Smooth muscle cell (in vitro differentiated cells): ENCODE measurements around the gene TXNDC17. TPM values are rescaled to one million over a fixed set of nuclear protein-coding genes. Genes with fewer than 3 reads are reported as not detected.

Experiments used
- DNase-seq: peaks from one replicate; lab custom pipeline; 2025; ENCODE audit not compliant: unreplicated experiment; lab: John Stamatoyannopoulos, UW
- H2AFZ ChIP-seq: fragments of 200-600 bp; sonication (generic); 2 replicates; pipeline ENCODE4 v1.6.0; 2016; ENCODE audit warnings: antibody characterized with exemption, low read depth, mild to moderate bottlenecking
- H3F3A ChIP-seq: fragments of 200-600 bp; sonication (generic); 2 replicates; pipeline ENCODE4 v1.6.0; 2017; ENCODE audit warnings: antibody characterized with exemption, low read depth
- H3K27ac ChIP-seq: fragments of 200-600 bp; sonication (generic); 2 replicates; pipeline ENCODE4 v1.5.1; 2016; ENCODE audit warnings: low read depth, mild to moderate bottlenecking
- H3K27me3 ChIP-seq: fragments of 200-600 bp; sonication (generic); 2 replicates; pipeline ENCODE4 v1.6.1; 2016; ENCODE audit warnings: low read depth, mild to moderate bottlenecking
- H3K36me3 ChIP-seq: fragments of 200-600 bp; sonication (generic); 2 replicates; pipeline ENCODE4 v1.5.1; 2016; ENCODE audit warnings: low read depth
- H3K4me1 ChIP-seq: fragments of 200-600 bp; sonication (generic); 2 replicates; pipeline ENCODE4 v1.5.1; 2016; ENCODE audit warnings: low read depth
- H3K4me2 ChIP-seq: fragments of 200-600 bp; sonication (generic); 2 replicates; pipeline ENCODE4 v1.6.0; 2016; ENCODE audit warnings: mild to moderate bottlenecking
- H3K4me3 ChIP-seq: fragments of 200-600 bp; sonication (generic); 2 replicates; pipeline ENCODE4 v1.5.1; 2016; ENCODE audit warnings: mild to moderate bottlenecking
- H3K79me2 ChIP-seq: fragments of 200-600 bp; sonication (generic); 2 replicates; pipeline ENCODE4 v1.6.0; 2016; ENCODE audit warnings: low read depth, mild to moderate bottlenecking
- H3K9ac ChIP-seq: fragments of 200-600 bp; sonication (generic); 2 replicates; pipeline ENCODE4 v1.6.0; 2016; ENCODE audit warnings: low read depth
- H3K9me3 ChIP-seq: fragments of 200-600 bp; sonication (generic); replicated peaks from 2 replicates; pipeline ENCODE4 v1.5.1; 2016; ENCODE audit warnings: low read depth
- H4K20me1 ChIP-seq: fragments of 200-600 bp; sonication (generic); 2 replicates; pipeline ENCODE4 v1.6.0; 2016; ENCODE audit warnings: low read depth
- CTCF ChIP-seq: fragments of 200-600 bp; sonication (generic); IDR thresholded peaks from 2 replicates; pipeline ENCODE4 v1.5.1; 2017; ENCODE audit warnings: borderline replicate concordance, mild to moderate bottlenecking, antibody characterized with exemption; ENCODE audit not compliant: insufficient read depth, poor library complexity, severe bottlenecking
- WGBS: methylation state at CpG from one replicate; pipeline ENCODE4 v1.1.7; 2016; ENCODE audit warnings: low lambda C conversion rate; 5-methylcytosine and 5-hydroxymethylcytosine counted together
- polyA plus RNA-seq: library from polyadenylated mRNA; unstranded; fragments of >200 nt; fragmentation: Nextera tagmentation; extraction: Ambion mirVana; gene quantifications from 2 replicates; pipeline ENCODE4 v1.2.1, GENCODE V29; 2016
- total RNA-seq: library from RNA; depleted of rRNA; stranded (reverse); fragments of >200 nt; gene quantifications from 2 replicates; pipeline ENCODE4 v1.2.3, GENCODE V29; 2014

The TXNDC17 gene
- total and polyA plus RNA-seq, 2 experiments from 2014 or later: 363 to 431 TPM

- no peaks in the 10 kb centered on the region for H3K36me3 ChIP-seq
- peaks cover 11% of the 10 kb centered on the region for H3K27me3 ChIP-seq
- no peak overlapping the region for H3K4me2 ChIP-seq
- no peak overlapping the region for H2AFZ ChIP-seq
- H3K79me2 ChIP-seq: no peaks in the 10 kb centered on the region
- H4K20me1 ChIP-seq: no peaks in the 10 kb centered on the region
- H3F3A ChIP-seq: no peaks in the 10 kb centered on the region
- H3K9me3 ChIP-seq: no peaks in the 10 kb centered on the region
- DNase-seq: no peak
- TF ChIP-seq CTCF: no peak
- no peak overlapping the region for H3K4me3 ChIP-seq
- no peak overlapping the region for H3K9ac ChIP-seq
- peak overlapping the region; percentile 11 for H3K27ac ChIP-seq
- WGBS: 93% methylated on average over 8 of the region's 8 CpGs
- H3K4me1 ChIP-seq: no peaks in the 10 kb centered on the region
Observed at GRCh38 chr17:6670571-6670970, 29.7 kb downstream of the TXNDC17 start.

- Histone ChIP-seq H4K20me1 (no peaks in the 10 kb centered on the region), H2AFZ (no peak overlapping the region), H3K27ac (no peak overlapping the region), H3K4me2 (no peak overlapping the region), H3K27me3 (peaks cover 11% of the 10 kb centered on the region), H3F3A (no peaks in the 10 kb centered on the region), H3K9ac (no peak overlapping the region), H3K4me1 (no peaks in the 10 kb centered on the region), H3K36me3 (no peaks in the 10 kb centered on the region), H3K79me2 (no peaks in the 10 kb centered on the region), H3K4me3 (no peak overlapping the region), H3K9me3 (no peaks in the 10 kb centered on the region)
- no peak for TF ChIP-seq CTCF
- DNase-seq: no peak
- WGBS: 80% methylated on average over 6 of the region's 6 CpGs
Observed at GRCh38 chr17:6670999-6671398, 30.1 kb downstream of the TXNDC17 start.

GRCh38 chr17:6671431-6671830 lies 30.6 kb downstream of the TXNDC17 start:
- no peaks in the 10 kb centered on the region for H3K4me1 ChIP-seq
- no peaks in the 10 kb centered on the region for H4K20me1 ChIP-seq
- H3K27me3 ChIP-seq: peaks cover 11% of the 10 kb centered on the region
- no peaks in the 10 kb centered on the region for H3F3A ChIP-seq
- H2AFZ ChIP-seq: no peak overlapping the region
- H3K27ac ChIP-seq: no peak overlapping the region
- no peak for TF ChIP-seq CTCF
- H3K79me2 ChIP-seq: no peaks in the 10 kb centered on the region
- H3K36me3 ChIP-seq: no peaks in the 10 kb centered on the region
- H3K9me3 ChIP-seq: no peaks in the 10 kb centered on the region
- H3K9ac ChIP-seq: no peak overlapping the region
- DNase-seq: no peak
- H3K4me3 ChIP-seq: no peak overlapping the region
- 93% methylated on average over 7 of the region's 7 CpGs for WGBS
- H3K4me2 ChIP-seq: no peak overlapping the region

GRCh38 chr17:6674586-6674985 lies 33.7 kb downstream of the TXNDC17 start:
- Histone ChIP-seq H3K9ac (no peak overlapping the region), H2AFZ (no peak overlapping the region), H3K36me3 (no peaks in the 10 kb centered on the region), H3K4me2 (no peak overlapping the region), H4K20me1 (no peaks in the 10 kb centered on the region), H3K4me3 (no peak overlapping the region), H3K9me3 (no peaks in the 10 kb centered on the region), H3K27ac (no peak overlapping the region), H3K27me3 (peaks cover 14% of the 10 kb centered on the region), H3K4me1 (no peaks in the 10 kb centered on the region), H3F3A (no peaks in the 10 kb centered on the region), H3K79me2 (no peaks in the 10 kb centered on the region)
- TF ChIP-seq CTCF: no peak
- 92% methylated on average over 13 of the region's 13 CpGs for WGBS
- no peak for DNase-seq
